ENCODE data around the gene PRRG3. TPM values are rescaled to one million over a fixed set of nuclear protein-coding genes. Genes with fewer than 3 reads are reported as not detected.

PRRG3 gene
- total RNA-seq, 1 donor from 2014 or later = 0.46 TPM

GRCh38 chrX:151742311-151742710, 47.1 kb downstream of the PRRG3 start:
- DNase-seq (ENCODE audit: low spot score) = no peak

GRCh38 chrX:151743651-151744470, 48.6 kb downstream of the PRRG3 start:
- DNase-seq (ENCODE audit: low spot score) = no peak

GRCh38 chrX:151745651-151746050, 50.4 kb downstream of the PRRG3 start:
- DNase-seq (ENCODE audit: low spot score) = no peak

- no peak for DNase-seq (ENCODE audit: low spot score)
These were observed 51.2 kb downstream of the PRRG3 start for GRCh38 chrX:151746502-151746901.

GRCh38 chrX:151750511-151750910, 55.3 kb downstream of the PRRG3 start:
- no peak for DNase-seq (ENCODE audit: low spot score)

- DNase-seq (ENCODE audit: low spot score) = no peak
These were observed 57.6 kb downstream of the PRRG3 start for GRCh38 chrX:151752847-151753246.

- DNase-seq (ENCODE audit: low spot score) = peak; percentile 50
These were observed 58.2 kb downstream of the PRRG3 start for GRCh38 chrX:151753313-151754046.

- DNase-seq (ENCODE audit: low spot score) = peak; percentile 46
These were observed 58.8 kb downstream of the PRRG3 start for GRCh38 chrX:151754047-151754429.

- DNase-seq (ENCODE audit: low spot score) = no peak
These were observed 59.5 kb downstream of the PRRG3 start for GRCh38 chrX:151754641-151755215.

Other genes with a start within 250 kb of the PRRG3 start
- gene PASD1, start 131.8 kb upstream of the PRRG3 start, total RNA-seq = not detected
- 0.52 TPM for gene FATE1, start 20.6 kb downstream of the PRRG3 start, total RNA-seq
- not detected for gene CNGA2, start 39.3 kb downstream of the PRRG3 start, total RNA-seq
- gene MAGEA4, start 217.4 kb downstream of the PRRG3 start, total RNA-seq = not detected